Suprapubic skin (tissue), 4 donors: ENCODE measurements around the gene SIK3. TPM values are rescaled to one million over a fixed set of nuclear protein-coding genes. Genes with fewer than 3 reads are reported as not detected.
A peak's percentile ranks its signal among the peaks of the same experiment; 100 is the strongest.

Source experiments
- DNase-seq, 2 donors: peaks; one replicate each; pipeline ENCODE4 v3.0.0-alpha.2; 2019; ENCODE audit warnings: low spot score in 2 of 2
- H3K27ac ChIP-seq: fragments of 200-600 bp; sonication (generic); one replicate; pipeline ENCODE4 v1.5.1; 2019
- H3K27me3 ChIP-seq: fragments of 200-600 bp; sonication (generic); one replicate; pipeline ENCODE4 v1.5.1; 2019
- H3K36me3 ChIP-seq: fragments of 200-600 bp; sonication (generic); one replicate; pipeline ENCODE4 v1.5.1; 2019
- H3K4me1 ChIP-seq: fragments of 200-600 bp; sonication (generic); one replicate; pipeline ENCODE4 v1.5.1; 2019
- H3K4me3 ChIP-seq: fragments of 200-600 bp; sonication (generic); one replicate; pipeline ENCODE4 v1.5.1; 2019; ENCODE audit warnings: mild to moderate bottlenecking
- H3K9me3 ChIP-seq: fragments of 200-600 bp; sonication (generic); one replicate; pipeline ENCODE4 v1.5.1; 2019
- EP300 ChIP-seq: sonication (generic); formaldehyde crosslinking; IDR thresholded peaks from one replicate; pipeline ENCODE4 v1.6.1; 2017; ENCODE audit warnings: antibody characterized with exemption
- POLR2A ChIP-seq, 2 donors: fragments of 450-650 bp; IDR thresholded peaks; one replicate each; pipeline ENCODE4 v1.6.1; 2017; ENCODE audit warnings: antibody characterized with exemption in 2 of 2, mild to moderate bottlenecking in 2 of 2, moderate library complexity in 2 of 2
- POLR2AphosphoS5 ChIP-seq, 3 donors: sonication (generic); formaldehyde crosslinking; IDR thresholded peaks; one replicate each; pipeline ENCODE4 v1.6.1; 2017; ENCODE audit warnings: antibody characterized with exemption in 3 of 3
- WGBS: methylation state at CpG from one replicate; pipeline ENCODE4 v1.1.5; 2018; 5-methylcytosine and 5-hydroxymethylcytosine counted together
- total RNA-seq, 4 donors: library from RNA; depleted of rRNA; stranded (reverse); fragments of >200 nt; gene quantifications; one replicate each; pipeline ENCODE4 v1.1.0, GENCODE V29; 2016
- TF ChIP-seq, protein P1 (sequence below), 2 donors: fragments of 200-600 bp in 1 of 2; fragments of 450-650 bp in 1 of 2; sonication (generic) in 1 of 2; IDR thresholded peaks; one replicate each; pipeline ENCODE4 v1.5.1; 2016 to 2019; ENCODE audit warnings: antibody characterized with exemption in 2 of 2, mild to moderate bottlenecking in 1 of 2, moderate library complexity in 1 of 2

The SIK3 gene
- total RNA-seq, 4 donors from 2014 or later = 31.6 to 60.8 (median 37.5) TPM

DNA sequence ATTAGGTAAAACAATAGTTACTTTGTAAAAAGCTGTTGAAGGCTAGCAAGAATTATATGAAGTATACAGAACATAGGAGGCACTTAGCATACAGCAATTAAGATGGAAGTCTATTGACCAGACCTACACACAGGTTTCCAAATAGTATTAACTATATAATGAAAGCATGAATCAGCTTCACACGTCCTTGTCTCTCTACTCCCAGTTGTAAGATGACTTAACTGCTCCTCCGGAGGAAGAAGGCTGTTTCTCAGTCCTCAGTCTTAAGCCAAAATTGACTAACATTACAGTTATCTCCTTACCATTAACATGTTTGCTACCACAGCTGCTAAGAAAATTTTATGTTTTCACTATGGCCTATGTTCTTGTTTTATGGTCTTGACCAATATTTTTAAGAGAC lies 24.7 kb downstream of the SIK3 start:
- no peaks in the 10 kb centered on the region for H3K27me3 ChIP-seq
- no peak overlapping the region for H3K4me3 ChIP-seq
- H3K36me3 ChIP-seq = no peaks in the 10 kb centered on the region
- no peak for TF ChIP-seq POLR2A (IDR thresholded peaks at IDR 0.05)
- TF ChIP-seq POLR2AphosphoS5 (IDR thresholded peaks at IDR 0.05) = no peak
- TF ChIP-seq, protein P1, sequence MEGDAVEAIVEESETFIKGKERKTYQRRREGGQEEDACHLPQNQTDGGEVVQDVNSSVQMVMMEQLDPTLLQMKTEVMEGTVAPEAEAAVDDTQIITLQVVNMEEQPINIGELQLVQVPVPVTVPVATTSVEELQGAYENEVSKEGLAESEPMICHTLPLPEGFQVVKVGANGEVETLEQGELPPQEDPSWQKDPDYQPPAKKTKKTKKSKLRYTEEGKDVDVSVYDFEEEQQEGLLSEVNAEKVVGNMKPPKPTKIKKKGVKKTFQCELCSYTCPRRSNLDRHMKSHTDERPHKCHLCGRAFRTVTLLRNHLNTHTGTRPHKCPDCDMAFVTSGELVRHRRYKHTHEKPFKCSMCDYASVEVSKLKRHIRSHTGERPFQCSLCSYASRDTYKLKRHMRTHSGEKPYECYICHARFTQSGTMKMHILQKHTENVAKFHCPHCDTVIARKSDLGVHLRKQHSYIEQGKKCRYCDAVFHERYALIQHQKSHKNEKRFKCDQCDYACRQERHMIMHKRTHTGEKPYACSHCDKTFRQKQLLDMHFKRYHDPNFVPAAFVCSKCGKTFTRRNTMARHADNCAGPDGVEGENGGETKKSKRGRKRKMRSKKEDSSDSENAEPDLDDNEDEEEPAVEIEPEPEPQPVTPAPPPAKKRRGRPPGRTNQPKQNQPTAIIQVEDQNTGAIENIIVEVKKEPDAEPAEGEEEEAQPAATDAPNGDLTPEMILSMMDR (IDR thresholded peaks at IDR 0.05) = no peak
- no peak for TF ChIP-seq EP300
- H3K9me3 ChIP-seq = no peaks in the 10 kb centered on the region
- H3K27ac ChIP-seq = no peak overlapping the region
- DNase-seq = no peak
- H3K4me1 ChIP-seq = peaks cover 50% of the 10 kb centered on the region
- 46% methylated on average over 2 of the region's 2 CpGs for WGBS

DNA sequence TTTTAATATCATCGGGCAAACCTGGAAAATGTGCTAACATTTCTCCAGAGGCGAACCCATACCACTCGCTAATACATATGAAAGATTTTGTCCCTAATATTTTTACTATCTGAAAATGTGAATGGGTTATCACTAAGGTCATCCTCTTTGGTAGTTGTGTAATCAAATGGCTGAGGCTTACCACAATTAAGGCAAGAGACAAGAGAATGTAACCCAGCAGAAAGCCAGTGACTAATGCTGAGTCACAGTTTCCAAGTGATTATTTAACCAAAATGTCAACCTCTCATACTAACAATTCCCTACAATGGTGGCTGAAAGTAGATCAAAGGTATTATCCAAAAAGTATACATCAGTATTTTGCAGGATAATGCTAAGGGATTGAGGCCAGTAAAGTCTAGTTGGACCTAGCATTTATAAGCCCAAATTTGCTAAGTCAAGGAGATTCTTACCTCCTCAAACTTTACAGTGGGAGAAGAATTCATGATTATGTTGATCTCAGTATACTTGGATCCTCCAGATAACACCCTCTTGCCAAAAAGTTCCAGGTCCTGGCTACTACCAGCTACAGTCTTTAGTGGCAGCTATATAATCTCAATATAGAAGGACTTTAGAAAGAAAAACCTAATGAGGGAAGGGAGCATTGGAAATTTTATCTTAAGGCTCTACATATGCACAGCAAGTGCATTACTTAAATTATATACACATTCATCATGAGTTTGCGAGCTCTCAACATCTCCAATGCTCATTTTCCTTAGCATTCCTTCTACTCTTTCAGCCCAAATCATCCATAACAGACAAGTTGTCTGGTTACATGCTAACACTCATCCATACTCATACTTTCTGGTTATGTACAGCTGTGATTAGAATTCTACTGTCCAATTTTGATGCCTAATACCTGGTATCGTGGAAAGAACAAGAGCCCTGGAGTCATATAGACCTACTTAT lies 25.4 kb downstream of the SIK3 start:
- Histone ChIP-seq H3K4me1 (peaks cover 45% of the 10 kb centered on the region), H3K27ac (no peak overlapping the region), H3K9me3 (no peaks in the 10 kb centered on the region), H3K36me3 (no peaks in the 10 kb centered on the region), H3K4me3 (no peak overlapping the region), H3K27me3 (no peaks in the 10 kb centered on the region)
- 78% methylated on average over 5 of the region's 5 CpGs for WGBS
- TF ChIP-seq, protein P1 (IDR thresholded peaks at IDR 0.05) = no peak
- TF ChIP-seq POLR2AphosphoS5 (IDR thresholded peaks at IDR 0.05) = peak in 2 of 3 donors; percentile 32 to 59
- no peak for DNase-seq

DNA sequence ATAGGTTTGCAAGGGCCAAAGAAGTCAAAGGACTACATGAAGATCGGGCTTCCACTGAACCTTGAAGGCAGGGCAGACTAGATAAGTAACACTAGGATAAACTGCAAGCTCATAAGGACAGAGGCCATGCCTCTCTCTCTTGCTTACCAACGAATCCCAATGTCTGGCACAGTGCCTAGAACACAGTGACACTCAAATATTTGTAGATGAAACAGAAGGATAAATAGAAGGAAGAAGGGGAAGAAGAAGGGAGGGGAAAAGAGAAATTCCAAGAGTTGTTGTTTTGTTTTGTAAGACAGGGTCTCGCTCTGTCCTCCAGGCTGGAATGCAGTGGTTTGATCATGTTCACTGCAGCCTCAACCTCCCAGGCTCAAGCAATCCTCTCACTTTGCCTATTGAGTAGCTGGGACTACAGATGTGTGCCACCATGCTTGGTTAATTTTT lies 26.9 kb downstream of the SIK3 start:
- Histone ChIP-seq H3K9me3 (no peaks in the 10 kb centered on the region), H3K27me3 (no peaks in the 10 kb centered on the region), H3K36me3 (no peaks in the 10 kb centered on the region), H3K4me1 (peaks cover 34% of the 10 kb centered on the region), H3K27ac (peak overlapping the region; percentile 33), H3K4me3 (no peak overlapping the region)
- no peak for DNase-seq
- TF ChIP-seq EP300 (no peak), POLR2A (IDR thresholded peaks at IDR 0.05) (no peak), POLR2AphosphoS5 (IDR thresholded peaks at IDR 0.05) (no peak)
- TF ChIP-seq, protein P1 (IDR thresholded peaks at IDR 0.05) = no peak
- WGBS = 47% methylated on average over 3 of the region's 3 CpGs

DNA sequence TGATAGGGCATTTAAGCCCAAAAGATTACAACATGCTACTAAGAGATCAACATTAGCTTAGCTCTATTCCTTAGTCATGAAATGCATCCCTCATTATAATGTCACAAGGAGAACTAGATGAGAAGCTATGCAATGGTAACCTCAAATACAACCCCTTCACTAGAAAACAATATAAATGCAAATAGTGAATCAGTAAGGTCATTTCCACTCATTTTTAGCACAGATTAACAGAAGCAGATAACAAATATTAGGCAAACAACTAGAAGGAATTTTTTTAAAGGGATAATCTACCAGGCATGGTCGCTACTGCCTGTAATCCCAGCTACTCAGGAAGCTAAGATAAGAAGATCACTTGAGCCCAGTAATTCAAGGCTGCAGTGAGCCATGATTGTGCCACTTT lies 28.2 kb downstream of the SIK3 start:
- DNase-seq = no peak
- Histone ChIP-seq H3K36me3 (no peaks in the 10 kb centered on the region), H3K4me3 (no peak overlapping the region), H3K27ac (no peak overlapping the region), H3K27me3 (no peaks in the 10 kb centered on the region), H3K9me3 (no peaks in the 10 kb centered on the region), H3K4me1 (peaks cover 34% of the 10 kb centered on the region)
- no peak for TF ChIP-seq POLR2AphosphoS5 (IDR thresholded peaks at IDR 0.05)
- WGBS = 88% methylated on average over 1 of the region's 1 CpG

DNA sequence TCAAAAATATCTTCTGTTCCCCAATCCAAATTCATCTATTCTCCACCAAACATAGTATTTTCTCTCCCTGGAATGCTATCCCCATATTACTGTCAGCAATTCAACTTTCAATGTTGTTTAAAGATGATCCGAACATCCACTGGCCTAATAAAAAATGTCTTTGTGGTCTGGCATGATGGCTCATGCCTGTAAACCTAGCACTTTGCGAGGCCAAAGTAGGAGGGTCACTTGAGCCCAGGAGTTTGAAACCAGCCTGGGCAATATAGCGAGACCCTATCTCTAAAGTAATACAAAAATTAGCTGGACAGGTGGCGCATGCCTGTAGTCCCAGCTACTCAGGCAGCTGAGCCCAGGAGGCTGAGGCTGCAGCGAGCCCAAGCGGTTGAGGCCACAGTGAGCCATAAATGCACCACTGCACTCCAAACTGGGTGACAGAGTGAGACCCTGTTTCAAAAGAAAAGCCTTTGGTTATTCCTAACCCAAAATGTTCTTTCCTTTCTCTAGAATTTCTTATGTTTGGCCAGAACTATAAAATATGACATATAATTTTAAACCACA lies 29.8 kb downstream of the SIK3 start:
- Histone ChIP-seq H3K4me3 (no peak overlapping the region), H3K4me1 (peaks cover 33% of the 10 kb centered on the region), H3K36me3 (no peaks in the 10 kb centered on the region), H3K9me3 (no peaks in the 10 kb centered on the region), H3K27ac (no peak overlapping the region), H3K27me3 (no peaks in the 10 kb centered on the region)
- WGBS = 87% methylated on average over 6 of the region's 6 CpGs
- no peak for TF ChIP-seq EP300
- TF ChIP-seq, protein P1 (IDR thresholded peaks at IDR 0.05) = no peak
- TF ChIP-seq POLR2AphosphoS5 (IDR thresholded peaks at IDR 0.05) = no peak
- no peak for TF ChIP-seq POLR2A (IDR thresholded peaks at IDR 0.05)
- DNase-seq = no peak
